HepG2 (cell line): Measurements from ENCODE around the gene KMT2B. TPM values are rescaled to one million over a fixed set of nuclear protein-coding genes. Genes with fewer than 3 reads are reported as not detected.

Experiments
- BCL3 ChIP-seq: sonication (generic); formaldehyde crosslinking; IDR thresholded peaks from 2 replicates; pipeline ENCODE4 v1.5.1; 2020; ENCODE audit warnings: mild to moderate bottlenecking, missing genetic modification reagents, moderate library complexity
- CC2D1A ChIP-seq: sonication (generic); formaldehyde crosslinking; IDR thresholded peaks from 2 replicates; pipeline ENCODE4 v1.8.1; 2023; ENCODE audit warnings: mild to moderate bottlenecking, missing genetic modification reagents
- CREB1 ChIP-seq, 2 experiments: fragments of 450-650 bp in 1 of 2; IDR thresholded peaks; 2 replicates each; pipeline ENCODE4 v1.6.1; 2016 to 2017; ENCODE audit warnings: control low read depth in 1 of 2, mild to moderate bottlenecking in 1 of 2, missing compliant biosample characterization in 1 of 2, missing genetic modification characterization in 1 of 2
- CREM ChIP-seq, 2 experiments: sonication (generic) in 1 of 2; formaldehyde crosslinking in 1 of 2; IDR thresholded peaks; 2 replicates each; pipeline versions ENCODE4 v1.4.0 to v1.6.1; 2016 to 2020; ENCODE audit warnings: antibody characterized with exemption in 1 of 2, mild to moderate bottlenecking in 1 of 2, missing genetic modification reagents in 1 of 2
- DRAP1 ChIP-seq: IDR thresholded peaks from 2 replicates; pipeline ENCODE4 v1.6.1; 2016; ENCODE audit warnings: missing genetic modification reagents, missing compliant biosample characterization
- ERF ChIP-seq: IDR thresholded peaks from 2 replicates; pipeline ENCODE4 v1.6.1; 2018; ENCODE audit warnings: missing biosample characterization, missing genetic modification reagents
- EZH2 ChIP-seq: conservative IDR thresholded peaks from 2 replicates; pipeline ENCODE4 v1.6.1; 2012; ENCODE audit warnings: mild to moderate bottlenecking, low read depth, low read length, moderate library complexity
- FOSL1 ChIP-seq: sonication (generic); formaldehyde crosslinking; IDR thresholded peaks from 2 replicates; pipeline ENCODE4 v1.9.0; 2021; ENCODE audit warnings: missing genetic modification reagents, borderline replicate concordance
- GATAD2A ChIP-seq: IDR thresholded peaks from 2 replicates; pipeline ENCODE4 v1.6.1; 2016
- KDM5B ChIP-seq: sonication (generic); formaldehyde crosslinking; IDR thresholded peaks from 2 replicates; pipeline ENCODE4 v1.4.0; 2020; ENCODE audit warnings: missing genetic modification reagents, mild to moderate bottlenecking, borderline replicate concordance
- NAIF1 ChIP-seq: sonication (generic); formaldehyde crosslinking; IDR thresholded peaks from 2 replicates; pipeline ENCODE4 v1.5.0; 2020; ENCODE audit warnings: mild to moderate bottlenecking, missing genetic modification reagents, borderline replicate concordance
- NR2F1 ChIP-seq, 2 experiments: fragments of 450-650 bp in 1 of 2; formaldehyde crosslinking in 1 of 2; IDR thresholded peaks; 2 replicates each; pipeline versions ENCODE4 v1.5.0 to v1.6.1; 2016 to 2020; ENCODE audit warnings: mild to moderate bottlenecking in 1 of 2, missing compliant biosample characterization in 1 of 2, missing genetic modification reagents in 1 of 2, moderate library complexity in 1 of 2
- RFXANK ChIP-seq: IDR thresholded peaks from 2 replicates; pipeline ENCODE4 v1.6.1; 2016
- SOX6 ChIP-seq, 2 experiments: fragments of 450-650 bp in 1 of 2; sonication (generic) in 1 of 2; formaldehyde crosslinking in 1 of 2; IDR thresholded peaks; 2 replicates each; pipeline versions ENCODE4 v1.4.0 to v1.6.1; 2017 to 2020; ENCODE audit warnings: antibody characterized with exemption in 1 of 2, mild to moderate bottlenecking in 1 of 2, missing genetic modification reagents in 1 of 2
- ZHX2 ChIP-seq, 2 experiments: sonication (generic) in 1 of 2; formaldehyde crosslinking in 1 of 2; IDR thresholded peaks; 2 replicates each; pipeline versions ENCODE4 v1.6.1 to v1.9.0; 2014 to 2022; ENCODE audit warnings: antibody characterized with exemption in 1 of 2, borderline replicate concordance in 1 of 2, inconsistent platforms in 1 of 2, low read depth in 1 of 2, missing genetic modification reagents in 1 of 2
- ZNF446 ChIP-seq: sonication (generic); formaldehyde crosslinking; IDR thresholded peaks from 2 replicates; pipeline ENCODE4 v1.5.0; 2020; ENCODE audit warnings: mild to moderate bottlenecking, missing genetic modification reagents
- ZNF598 ChIP-seq: sonication (generic); formaldehyde crosslinking; IDR thresholded peaks from 2 replicates; pipeline ENCODE4 v1.5.1; 2020; ENCODE audit warnings: mild to moderate bottlenecking, missing genetic modification reagents, borderline replicate concordance
- ZNF7 ChIP-seq: IDR thresholded peaks from 2 replicates; pipeline ENCODE4 v1.6.1; 2016; ENCODE audit warnings: missing biosample characterization, missing genetic modification reagents
- ZNF747 ChIP-seq: sonication (generic); formaldehyde crosslinking; IDR thresholded peaks from 2 replicates; pipeline ENCODE4 v1.8.1; 2023; ENCODE audit warnings: missing genetic modification reagents, mild to moderate bottlenecking, borderline replicate concordance
- ZNF883 ChIP-seq: sonication (generic); formaldehyde crosslinking; IDR thresholded peaks from 2 replicates; pipeline ENCODE4 v1.5.1; 2020; ENCODE audit warnings: mild to moderate bottlenecking, missing genetic modification reagents; ENCODE audit errors: not compliant biosample characterization
- polyA plus RNA-seq, 8 experiments: library from polyadenylated mRNA; depleted of rRNA in 3 of 8; stranded (reverse) in 7 of 8; unstranded in 1 of 8; fragments of >200 nt; fragmentation: Illumina TruSeq in 4 of 8; extraction: Trizol in 4 of 8; gene quantifications; 2 replicates each; pipeline versions ENCODE4 v1.2.1 to v1.2.3, GENCODE V29; 2011 to 2016; ENCODE audit warnings: low read depth in 4 of 8, missing spikeins in 1 of 8, mixed read lengths in 1 of 8; ENCODE audit not compliant: insufficient read depth in 1 of 8
- total RNA-seq, 5 experiments: library from RNA; depleted of rRNA; stranded (reverse); fragments of >200 nt; fragmentation: Illumina TruSeq; extraction: Trizol; gene quantifications; 2 replicates each; pipeline ENCODE4 v1.2.3, GENCODE V29; 2016; ENCODE audit warnings: low read depth in 1 of 5

KMT2B gene
- total and polyA plus RNA-seq, 2 of the 13 experiments (the other 11 are each of a cell fraction or from before 2014, with no cell fraction given), result 6.2 to 16.9 TPM

GRCh38 chr19:35783469-35784434 lies 65.9 kb downstream of the KMT2B start (continued):
- no peak for TF ChIP-seq ZHX2 (IDR thresholded peaks at IDR 0.05; ENCODE audit: low read depth)
- TF ChIP-seq ZHX2 (CRISPR knock-in tag; IDR thresholded peaks at IDR 0.05; ENCODE audit: borderline replicate concordance), result no peak
- peak; percentile 40; the same call in 1 of the 2 replicates for TF ChIP-seq FOSL1 (CRISPR knock-in tag)
- TF ChIP-seq ERF (CRISPR knock-in tag), result no peak
- no peak for TF ChIP-seq BCL3 (CRISPR knock-in tag)
- no peak for TF ChIP-seq DRAP1 (CRISPR knock-in tag)
- TF ChIP-seq EZH2, result no peak
- no peak for TF ChIP-seq ZNF598 (CRISPR knock-in tag)
- TF ChIP-seq ZNF446 (CRISPR knock-in tag), result no peak
- no peak for TF ChIP-seq ZNF883 (CRISPR knock-in tag)
- no peak for TF ChIP-seq NAIF1 (CRISPR knock-in tag)
- TF ChIP-seq CREM (IDR thresholded peaks at IDR 0.05), result no peak
- no peak for TF ChIP-seq CREM (CRISPR knock-in tag; IDR thresholded peaks at IDR 0.05)
- TF ChIP-seq CC2D1A (CRISPR knock-in tag), result no peak
- TF ChIP-seq NR2F1 (CRISPR knock-in tag; IDR thresholded peaks at IDR 0.05), result peak; percentile 74 to 88; a peak in 3 of 4 replicates
- no peak for TF ChIP-seq ZNF747
- peak; percentile 78 for TF ChIP-seq CREB1 (IDR thresholded peaks at IDR 0.05)
- TF ChIP-seq CREB1 (CRISPR knock-in tag; IDR thresholded peaks at IDR 0.05), result no peak
- no peak for TF ChIP-seq SOX6 (IDR thresholded peaks at IDR 0.05)
- TF ChIP-seq SOX6 (CRISPR knock-in tag; IDR thresholded peaks at IDR 0.05), result no peak
- no peak for TF ChIP-seq RFXANK
- no peak for TF ChIP-seq KDM5B (CRISPR knock-in tag)
- TF ChIP-seq ZNF7 (CRISPR knock-in tag), result no peak
- 0 out of 2 replicates have a peak, but pooled peaks have one; percentile 13 for TF ChIP-seq GATAD2A (CRISPR knock-in tag)
